ENCODE data around the gene IFT27.

DNA sequence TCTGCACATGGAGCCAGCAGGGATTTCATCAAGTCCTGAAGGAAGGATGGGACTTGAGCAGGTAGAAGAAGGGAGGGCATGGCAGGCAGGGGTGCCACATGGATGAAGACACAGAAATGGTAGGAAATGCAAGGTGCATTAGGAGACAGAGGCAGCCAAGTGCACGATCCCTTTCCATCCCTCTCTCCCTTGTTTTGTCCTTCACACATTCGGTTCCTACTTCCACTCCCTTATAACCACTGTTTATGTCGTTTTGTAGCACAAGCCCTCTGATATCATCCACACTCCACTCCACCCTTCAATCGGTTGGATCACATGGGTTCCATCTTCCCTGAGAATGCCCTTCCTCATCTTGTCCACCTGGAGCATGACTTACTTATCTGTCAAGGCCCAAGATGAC lies 35.2 kb downstream of the IFT27 start:
- TF ChIP-seq, protein P1, sequence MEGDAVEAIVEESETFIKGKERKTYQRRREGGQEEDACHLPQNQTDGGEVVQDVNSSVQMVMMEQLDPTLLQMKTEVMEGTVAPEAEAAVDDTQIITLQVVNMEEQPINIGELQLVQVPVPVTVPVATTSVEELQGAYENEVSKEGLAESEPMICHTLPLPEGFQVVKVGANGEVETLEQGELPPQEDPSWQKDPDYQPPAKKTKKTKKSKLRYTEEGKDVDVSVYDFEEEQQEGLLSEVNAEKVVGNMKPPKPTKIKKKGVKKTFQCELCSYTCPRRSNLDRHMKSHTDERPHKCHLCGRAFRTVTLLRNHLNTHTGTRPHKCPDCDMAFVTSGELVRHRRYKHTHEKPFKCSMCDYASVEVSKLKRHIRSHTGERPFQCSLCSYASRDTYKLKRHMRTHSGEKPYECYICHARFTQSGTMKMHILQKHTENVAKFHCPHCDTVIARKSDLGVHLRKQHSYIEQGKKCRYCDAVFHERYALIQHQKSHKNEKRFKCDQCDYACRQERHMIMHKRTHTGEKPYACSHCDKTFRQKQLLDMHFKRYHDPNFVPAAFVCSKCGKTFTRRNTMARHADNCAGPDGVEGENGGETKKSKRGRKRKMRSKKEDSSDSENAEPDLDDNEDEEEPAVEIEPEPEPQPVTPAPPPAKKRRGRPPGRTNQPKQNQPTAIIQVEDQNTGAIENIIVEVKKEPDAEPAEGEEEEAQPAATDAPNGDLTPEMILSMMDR (conservative IDR thresholded peaks at IDR 0.05): no peak
- TF ChIP-seq EZH2 (IDR thresholded peaks at IDR 0.05; ENCODE audit: low read depth): no peak
